ENCODE measurements around the gene HIP1R. TPM values are rescaled to one million over a fixed set of nuclear protein-coding genes. Genes with fewer than 3 reads are reported as not detected.

The HIP1R gene
- total and polyA plus RNA-seq, 2 experiments from 2014 or later, result 8.0 to 22.1 TPM

DNA sequence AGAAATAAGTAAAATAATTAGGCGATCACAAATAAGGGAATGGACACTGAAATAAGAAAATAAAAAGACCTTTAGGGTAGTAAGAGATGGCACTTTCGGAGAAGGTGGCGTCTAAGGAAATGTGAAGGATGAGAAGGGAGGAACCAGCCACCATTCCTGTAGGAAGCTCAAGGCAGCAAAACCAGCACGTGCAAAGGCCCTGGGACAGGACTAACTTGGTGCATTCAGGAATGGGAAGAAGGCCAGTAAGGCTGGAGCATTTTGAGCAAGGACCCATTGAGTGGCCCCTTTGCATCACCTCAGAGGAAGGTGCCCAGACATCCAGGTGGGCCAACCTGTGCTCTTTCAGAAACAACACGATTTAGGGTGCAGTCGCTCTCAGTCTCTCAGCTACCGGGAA lies 61.4 kb downstream of the HIP1R start:
- ATAC-seq (no peak), DNase-seq (ENCODE audit: low spot score) (no peak)
- peaks cover 15% of the 10 kb centered on the region for H3F3A ChIP-seq (replicated peaks; ENCODE audit: low read depth)
- Mint-ChIP-seq H3K36me3 (ENCODE audit: low read depth) (no peaks in the 10 kb centered on the region), H3K27ac (no peak overlapping the region), H3K27me3 (ENCODE audit: insufficient read depth, low read depth, poor library complexity) (peaks cover 36% of the 10 kb centered on the region), H3K9me3 (peaks cover 9% of the 10 kb centered on the region; the same call in 2 of the 3 replicates), H3K4me3 (peak overlapping the region; percentile 81), H3K4me1 (peaks cover 28% of the 10 kb centered on the region)
- H3K9me2 ChIP-seq (ENCODE audit: insufficient read depth), result no peaks in the 10 kb centered on the region
- no peak overlapping the region for H2AFZ ChIP-seq
- H4K20me1 ChIP-seq (replicated peaks; ENCODE audit: insufficient read depth), result peaks cover 4% of the 10 kb centered on the region
- H3K27me3 ChIP-seq (ENCODE audit: insufficient read depth), result peaks cover 46% of the 10 kb centered on the region
- H3K4me2 ChIP-seq, result no peak overlapping the region
- peaks cover 23% of the 10 kb centered on the region for H3K4me1 ChIP-seq (ENCODE audit: insufficient read depth)
- H3K27ac ChIP-seq (ENCODE audit: low read depth), result no peak overlapping the region
- peaks cover 31% of the 10 kb centered on the region for H3K79me2 ChIP-seq (replicated peaks; ENCODE audit: insufficient read depth)
- H3K36me3 ChIP-seq (ENCODE audit: insufficient read depth), result no peaks in the 10 kb centered on the region
- TF ChIP-seq, protein P1, sequence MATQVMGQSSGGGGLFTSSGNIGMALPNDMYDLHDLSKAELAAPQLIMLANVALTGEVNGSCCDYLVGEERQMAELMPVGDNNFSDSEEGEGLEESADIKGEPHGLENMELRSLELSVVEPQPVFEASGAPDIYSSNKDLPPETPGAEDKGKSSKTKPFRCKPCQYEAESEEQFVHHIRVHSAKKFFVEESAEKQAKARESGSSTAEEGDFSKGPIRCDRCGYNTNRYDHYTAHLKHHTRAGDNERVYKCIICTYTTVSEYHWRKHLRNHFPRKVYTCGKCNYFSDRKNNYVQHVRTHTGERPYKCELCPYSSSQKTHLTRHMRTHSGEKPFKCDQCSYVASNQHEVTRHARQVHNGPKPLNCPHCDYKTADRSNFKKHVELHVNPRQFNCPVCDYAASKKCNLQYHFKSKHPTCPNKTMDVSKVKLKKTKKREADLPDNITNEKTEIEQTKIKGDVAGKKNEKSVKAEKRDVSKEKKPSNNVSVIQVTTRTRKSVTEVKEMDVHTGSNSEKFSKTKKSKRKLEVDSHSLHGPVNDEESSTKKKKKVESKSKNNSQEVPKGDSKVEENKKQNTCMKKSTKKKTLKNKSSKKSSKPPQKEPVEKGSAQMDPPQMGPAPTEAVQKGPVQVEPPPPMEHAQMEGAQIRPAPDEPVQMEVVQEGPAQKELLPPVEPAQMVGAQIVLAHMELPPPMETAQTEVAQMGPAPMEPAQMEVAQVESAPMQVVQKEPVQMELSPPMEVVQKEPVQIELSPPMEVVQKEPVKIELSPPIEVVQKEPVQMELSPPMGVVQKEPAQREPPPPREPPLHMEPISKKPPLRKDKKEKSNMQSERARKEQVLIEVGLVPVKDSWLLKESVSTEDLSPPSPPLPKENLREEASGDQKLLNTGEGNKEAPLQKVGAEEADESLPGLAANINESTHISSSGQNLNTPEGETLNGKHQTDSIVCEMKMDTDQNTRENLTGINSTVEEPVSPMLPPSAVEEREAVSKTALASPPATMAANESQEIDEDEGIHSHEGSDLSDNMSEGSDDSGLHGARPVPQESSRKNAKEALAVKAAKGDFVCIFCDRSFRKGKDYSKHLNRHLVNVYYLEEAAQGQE (IDR thresholded peaks at IDR 0.05; ENCODE audit: unreplicated experiment), result no peak
- TF ChIP-seq POLR2AphosphoS5 (IDR thresholded peaks at IDR 0.05; ENCODE audit: low read depth), result no peak
- no peak for TF ChIP-seq ZNF331 (CRISPR knock-in tag; IDR thresholded peaks at IDR 0.05; ENCODE audit: low read depth)
- no peak for TF ChIP-seq STAT1 (IDR thresholded peaks at IDR 0.05; ENCODE audit: unreplicated experiment)
- no peak for TF ChIP-seq ZNF462 (CRISPR knock-in tag; IDR thresholded peaks at IDR 0.05)
- no peak for TF ChIP-seq JUNB (IDR thresholded peaks at IDR 0.05; ENCODE audit: unreplicated experiment)
- TF ChIP-seq CREB1 (CRISPR knock-in tag; IDR thresholded peaks at IDR 0.05; ENCODE audit: low read depth), result no peak
- no peak for TF ChIP-seq EZH2 (IDR thresholded peaks at IDR 0.05; ENCODE audit: low read depth, unreplicated experiment)
- TF ChIP-seq, protein P2, sequence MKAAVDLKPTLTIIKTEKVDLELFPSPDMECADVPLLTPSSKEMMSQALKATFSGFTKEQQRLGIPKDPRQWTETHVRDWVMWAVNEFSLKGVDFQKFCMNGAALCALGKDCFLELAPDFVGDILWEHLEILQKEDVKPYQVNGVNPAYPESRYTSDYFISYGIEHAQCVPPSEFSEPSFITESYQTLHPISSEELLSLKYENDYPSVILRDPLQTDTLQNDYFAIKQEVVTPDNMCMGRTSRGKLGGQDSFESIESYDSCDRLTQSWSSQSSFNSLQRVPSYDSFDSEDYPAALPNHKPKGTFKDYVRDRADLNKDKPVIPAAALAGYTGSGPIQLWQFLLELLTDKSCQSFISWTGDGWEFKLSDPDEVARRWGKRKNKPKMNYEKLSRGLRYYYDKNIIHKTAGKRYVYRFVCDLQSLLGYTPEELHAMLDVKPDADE (IDR thresholded peaks at IDR 0.05), result no peak
- TF ChIP-seq NANOG (IDR thresholded peaks at IDR 0.05; ENCODE audit: borderline replicate concordance), result no peak
- no peak for TF ChIP-seq ZNF114 (CRISPR knock-in tag; IDR thresholded peaks at IDR 0.05)
- no peak for TF ChIP-seq EZH2phosphoT487 (IDR thresholded peaks at IDR 0.05; ENCODE audit: unreplicated experiment)
- no peak for TF ChIP-seq CTCF (conservative IDR thresholded peaks at IDR 0.05; ENCODE audit: low read depth in 2 of 2)
- no peak overlapping the region for H3K4me3 ChIP-seq

Data from GM23338 (cell line).